CD14-positive monocyte (primary cell): ENCODE measurements around the gene TEX29. TPM values are rescaled to one million over a fixed set of nuclear protein-coding genes. Genes with fewer than 3 reads are reported as not detected.

Experiments used
- DNase-seq, 3 donors: peaks; one replicate each; pipeline ENCODE4 v3.0.0-alpha.2; 2011 to 2022
- H2AFZ ChIP-seq: 2 replicates; pipeline ENCODE4 v1.6.0; 2012; ENCODE audit warnings: mild to moderate bottlenecking, low read depth, low read length, inconsistent platforms; ENCODE audit not compliant: insufficient read depth, poor library complexity, severe bottlenecking
- H3K27ac ChIP-seq, 2 donors: 1 replicate in 1 of 2; 2 replicates in 1 of 2; pipeline ENCODE4 v1.5.1; 2012 to 2013; ENCODE audit warnings: low read length in 2 of 2, control low read depth in 1 of 2, inconsistent platforms in 1 of 2, low read depth in 1 of 2, mild to moderate bottlenecking in 1 of 2
- H3K27me3 ChIP-seq, 2 donors: one replicate each; pipeline versions ENCODE4 v1.6.0 to v1.6.1; 2011 to 2013; ENCODE audit warnings: low read length in 2 of 2; ENCODE audit not compliant: control insufficient read depth in 2 of 2, insufficient read depth in 2 of 2
- H3K36me3 ChIP-seq, 2 donors: replicated peaks in 1 of 2; 1 replicate in 1 of 2; 2 replicates in 1 of 2; pipeline versions ENCODE4 v1.5.1 to v1.6.1; 2012 to 2013; ENCODE audit warnings: low read length in 2 of 2, control low read depth in 1 of 2, inconsistent platforms in 1 of 2, mild to moderate bottlenecking in 1 of 2; ENCODE audit not compliant: insufficient read depth in 2 of 2, control insufficient read depth in 1 of 2
- H3K4me1 ChIP-seq, 2 donors: 1 replicate in 1 of 2; 2 replicates in 1 of 2; pipeline versions ENCODE4 v1.5.1 to v1.6.1; 2012 to 2013; ENCODE audit warnings: low read length in 2 of 2, control low read depth in 1 of 2, inconsistent platforms in 1 of 2, mild to moderate bottlenecking in 1 of 2, moderate library complexity in 1 of 2; ENCODE audit not compliant: insufficient read depth in 2 of 2, control insufficient read depth in 1 of 2
- H3K4me2 ChIP-seq: replicated peaks from 2 replicates; pipeline ENCODE3; 2012; ENCODE audit warnings: low read length, moderate library complexity, mild to moderate bottlenecking; ENCODE audit not compliant: poor library complexity, severe bottlenecking; ENCODE audit errors: extremely low read depth
- H3K4me3 ChIP-seq, 3 experiments: fragments of 200-600 bp in 1 of 3; sonication (generic) in 1 of 3; replicated peaks in 1 of 3; 1 replicate in 2 of 3; 2 replicates in 1 of 3; pipeline ENCODE4 v1.5.1; 2011 to 2013; ENCODE audit warnings: low read length in 3 of 3, mild to moderate bottlenecking in 3 of 3, control low read depth in 2 of 3, low read depth in 2 of 3, inconsistent platforms in 1 of 3, moderate library complexity in 1 of 3
- H3K79me2 ChIP-seq: 2 replicates; pipeline ENCODE4 v1.6.0; 2012; ENCODE audit warnings: mild to moderate bottlenecking, control low read depth, inconsistent platforms, low read length, moderate library complexity; ENCODE audit not compliant: insufficient read depth
- H3K9ac ChIP-seq: 2 replicates; pipeline ENCODE4 v1.6.0; 2017; ENCODE audit warnings: low read length, mild to moderate bottlenecking; ENCODE audit not compliant: insufficient read depth, poor library complexity, severe bottlenecking
- H3K9me3 ChIP-seq, 2 donors: replicated peaks in 1 of 2; 1 replicate in 1 of 2; 2 replicates in 1 of 2; pipeline versions ENCODE4 v1.5.1 to v1.6.1; 2012 to 2013; ENCODE audit warnings: low read length in 2 of 2, control low read depth in 1 of 2; ENCODE audit not compliant: control insufficient read depth in 1 of 2, insufficient read depth in 1 of 2
- H4K20me1 ChIP-seq: 2 replicates; pipeline ENCODE4 v1.6.0; 2012; ENCODE audit warnings: mild to moderate bottlenecking, low read length, control low read depth, moderate library complexity; ENCODE audit not compliant: insufficient read depth
- H3K27ac Mint-ChIP-seq, 7 donors: one replicate each; pipeline ENCODE4 v1.8.0; 2020; ENCODE audit warnings: mild to moderate bottlenecking in 7 of 7, mixed read lengths in 7 of 7, moderate library complexity in 6 of 7, inconsistent platforms in 2 of 7
- H3K27me3 Mint-ChIP-seq, 3 donors: one replicate each; pipeline ENCODE4 v1.8.0; 2021 to 2022; ENCODE audit warnings: low read depth in 3 of 3, mild to moderate bottlenecking in 3 of 3, mixed read lengths in 3 of 3, moderate library complexity in 3 of 3, inconsistent platforms in 1 of 3
- H3K36me3 Mint-ChIP-seq, 2 donors: one replicate each; pipeline ENCODE4 v1.8.0; 2020; ENCODE audit warnings: mixed read lengths in 2 of 2, inconsistent platforms in 1 of 2, mild to moderate bottlenecking in 1 of 2
- H3K4me1 Mint-ChIP-seq: one replicate; pipeline ENCODE4 v1.8.0; 2020; ENCODE audit warnings: mild to moderate bottlenecking, mixed read lengths
- H3K4me3 Mint-ChIP-seq, 2 donors: one replicate each; pipeline ENCODE4 v1.8.0; 2020; ENCODE audit warnings: mild to moderate bottlenecking in 2 of 2, mixed read lengths in 2 of 2, moderate library complexity in 1 of 2
- H3K9me3 Mint-ChIP-seq, 7 donors: one replicate each; pipeline ENCODE4 v1.8.0; 2020 to 2022; ENCODE audit warnings: mixed read lengths in 7 of 7, mild to moderate bottlenecking in 6 of 7, moderate library complexity in 6 of 7, inconsistent platforms in 2 of 7
- WGBS: methylation state at CpG from one replicate; pipeline ENCODE4 v1.1.5; 2013; ENCODE audit warnings: missing lambda C conversion rate; ENCODE audit not compliant: insufficient coverage; 5-methylcytosine and 5-hydroxymethylcytosine counted together
- intact Hi-C, 2 donors: fragments of 100-400 bp; cut with micrococcal nuclease; formaldehyde crosslinking; loops; one replicate each; pipeline versions ENCODE4 v1.15.0 to v1.15.1; 2023
- polyA plus RNA-seq, 3 donors: library from polyadenylated mRNA; depleted of rRNA in 1 of 3; unstranded in 2 of 3; stranded (reverse) in 1 of 3; fragments of 300-500 nt in 2 of 3; fragments of >200 nt in 1 of 3; fragmentation: Illumina TruSeq in 2 of 3; gene quantifications; 1 replicate in 2 of 3; 2 replicates in 1 of 3; pipeline ENCODE4 v1.2.3, GENCODE V29; 2012 to 2021
- TF ChIP-seq, protein P1 (sequence below): fragments of 200-600 bp; IDR thresholded peaks from one replicate; pipeline ENCODE4 v1.8.0; 2022; ENCODE audit warnings: antibody characterized with exemption, mild to moderate bottlenecking

Gene TEX29
- polyA plus RNA-seq, 3 donors = 0.27 to 0.29 TPM; not detected in 1

DNA sequence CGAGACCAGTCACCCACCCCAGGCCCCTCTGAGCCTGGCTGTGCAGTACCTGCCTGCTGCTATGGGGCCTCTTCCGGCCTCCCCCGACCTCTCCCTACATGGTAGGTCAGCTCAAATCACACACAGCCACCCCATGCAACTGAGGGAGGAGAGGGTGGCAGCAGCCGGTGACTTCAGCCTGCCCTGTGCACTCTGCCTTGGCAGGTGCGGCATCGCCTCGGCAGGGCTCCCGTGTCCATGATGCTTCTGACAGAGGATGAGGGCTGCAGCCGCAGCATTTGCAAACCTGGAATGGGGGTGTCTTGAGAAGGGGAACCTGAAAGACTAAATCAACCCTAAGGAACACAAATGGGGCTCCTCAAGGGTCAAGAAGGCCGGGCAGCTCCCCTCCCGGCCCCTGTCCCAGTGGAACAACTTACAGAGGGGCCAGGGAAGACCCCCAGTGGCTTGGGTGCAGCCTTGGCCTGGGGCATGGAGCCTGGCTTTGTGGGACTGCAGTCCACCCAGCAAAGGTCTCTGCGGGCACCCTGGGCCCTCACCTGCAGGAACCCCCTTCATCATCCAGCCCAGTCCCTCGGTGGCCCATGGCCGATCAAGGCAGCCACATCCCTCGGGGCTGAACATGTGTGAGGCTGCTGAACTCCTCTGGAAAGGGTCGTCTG is 6.7 kb downstream of the TEX29 start:
- H3K79me2 ChIP-seq = no peaks in the 10 kb centered on the region
- H3K4me3 ChIP-seq = no peak overlapping the region
- Mint-ChIP-seq H3K27ac (no peak overlapping the region), H3K27me3 (peaks cover 0 to 9% (median 5%) of the 10 kb centered on the region in 3 donors), H3K36me3 (no peaks in the 10 kb centered on the region), H3K4me3 (no peak overlapping the region), H3K4me1 (no peaks in the 10 kb centered on the region), H3K9me3 (peaks cover 0 to 12% (median 3%) of the 10 kb centered on the region in 7 donors)
- H3K36me3 ChIP-seq = no peaks in the 10 kb centered on the region
- no peaks in the 10 kb centered on the region for H4K20me1 ChIP-seq
- WGBS = 89% methylated on average over 9 of the region's 16 CpGs
- no peak for DNase-seq
- H3K9me3 ChIP-seq = no peaks in the 10 kb centered on the region
- H3K4me1 ChIP-seq = no peaks in the 10 kb centered on the region
- H3K27me3 ChIP-seq = no peaks in the 10 kb centered on the region
- H3K9ac ChIP-seq = no peak overlapping the region
- no peak overlapping the region for H3K4me2 ChIP-seq
- intact Hi-C loops = no loop called here
- TF ChIP-seq, protein P1, sequence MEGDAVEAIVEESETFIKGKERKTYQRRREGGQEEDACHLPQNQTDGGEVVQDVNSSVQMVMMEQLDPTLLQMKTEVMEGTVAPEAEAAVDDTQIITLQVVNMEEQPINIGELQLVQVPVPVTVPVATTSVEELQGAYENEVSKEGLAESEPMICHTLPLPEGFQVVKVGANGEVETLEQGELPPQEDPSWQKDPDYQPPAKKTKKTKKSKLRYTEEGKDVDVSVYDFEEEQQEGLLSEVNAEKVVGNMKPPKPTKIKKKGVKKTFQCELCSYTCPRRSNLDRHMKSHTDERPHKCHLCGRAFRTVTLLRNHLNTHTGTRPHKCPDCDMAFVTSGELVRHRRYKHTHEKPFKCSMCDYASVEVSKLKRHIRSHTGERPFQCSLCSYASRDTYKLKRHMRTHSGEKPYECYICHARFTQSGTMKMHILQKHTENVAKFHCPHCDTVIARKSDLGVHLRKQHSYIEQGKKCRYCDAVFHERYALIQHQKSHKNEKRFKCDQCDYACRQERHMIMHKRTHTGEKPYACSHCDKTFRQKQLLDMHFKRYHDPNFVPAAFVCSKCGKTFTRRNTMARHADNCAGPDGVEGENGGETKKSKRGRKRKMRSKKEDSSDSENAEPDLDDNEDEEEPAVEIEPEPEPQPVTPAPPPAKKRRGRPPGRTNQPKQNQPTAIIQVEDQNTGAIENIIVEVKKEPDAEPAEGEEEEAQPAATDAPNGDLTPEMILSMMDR = no peak
- H3K27ac ChIP-seq = no peak overlapping the region
- no peak overlapping the region for H2AFZ ChIP-seq

DNA sequence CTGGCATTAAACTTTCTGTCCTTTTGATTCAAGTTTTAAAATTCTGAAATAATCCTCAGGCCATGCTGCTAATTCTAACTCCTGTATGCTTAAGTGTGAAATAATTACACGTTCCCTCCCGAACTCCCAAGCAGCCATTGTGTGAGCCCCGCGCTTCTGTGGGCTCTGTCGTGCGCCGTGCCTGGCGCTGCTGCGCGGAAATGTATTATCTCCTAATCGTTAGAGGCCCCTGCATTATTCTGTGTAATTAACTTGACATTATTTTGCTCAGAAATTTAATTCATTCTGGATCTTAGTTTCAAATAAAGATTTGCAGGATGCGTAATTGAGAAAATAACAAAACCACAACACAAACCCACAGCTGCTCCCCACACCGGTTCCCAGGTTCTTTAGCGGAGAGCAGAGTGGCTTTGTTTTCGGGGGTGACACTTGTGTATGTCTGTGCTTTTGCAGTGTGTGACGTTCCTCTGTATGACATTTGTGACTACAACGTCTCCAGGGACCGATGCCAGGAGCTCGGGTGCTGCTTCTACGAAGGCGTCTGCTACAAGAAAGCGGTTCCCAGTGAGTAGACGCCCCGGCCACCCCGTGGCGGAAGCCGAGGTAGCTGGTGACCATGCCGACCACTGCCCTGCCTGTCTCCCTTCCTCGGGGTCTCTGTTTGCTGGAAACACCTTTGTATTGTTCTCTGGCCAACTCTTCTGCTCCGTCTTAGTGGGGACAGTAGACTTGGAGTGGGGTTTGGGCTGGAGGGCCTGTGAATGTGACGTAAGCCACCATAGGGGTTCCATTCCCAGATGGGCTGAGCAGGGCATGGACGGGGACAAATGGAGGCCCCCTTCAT is 7.5 kb downstream of the TEX29 start:
- Histone ChIP-seq H3K27ac (no peak overlapping the region), H3K79me2 (no peaks in the 10 kb centered on the region), H3K9ac (no peak overlapping the region), H3K36me3 (no peaks in the 10 kb centered on the region), H3K9me3 (no peaks in the 10 kb centered on the region), H3K4me3 (no peak overlapping the region), H3K27me3 (no peaks in the 10 kb centered on the region), H3K4me2 (no peak overlapping the region), H2AFZ (no peak overlapping the region), H3K4me1 (no peaks in the 10 kb centered on the region), H4K20me1 (no peaks in the 10 kb centered on the region)
- TF ChIP-seq, protein P1 = no peak
- DNase-seq = no peak
- Mint-ChIP-seq H3K4me1 (no peaks in the 10 kb centered on the region), H3K27me3 (peaks cover 0 to 8% (median 5%) of the 10 kb centered on the region in 3 donors), H3K9me3 (peaks cover 0 to 12% (median 5%) of the 10 kb centered on the region in 7 donors), H3K36me3 (no peaks in the 10 kb centered on the region), H3K4me3 (no peak overlapping the region), H3K27ac (no peak overlapping the region)
- 86% methylated on average over 17 of the region's 32 CpGs for WGBS
- intact Hi-C loops = no loop called here
